Erythroblast (primary cell): ENCODE measurements around the gene AIM2.
"Not testable (repeated sequence)": the region's sequence is repeated elsewhere in the genome, so short reads cannot be mapped to it uniquely, and the experiment has no call there.

Source experiments
- DNase-seq, 2 experiments: peaks; one replicate each; lab custom pipeline; 2025; lab: John Stamatoyannopoulos, UW
- GATA1 ChIP-seq: IDR thresholded peaks from 2 replicates; pipeline ENCODE4 v1.6.1; 2011; ENCODE audit warnings: low read depth, mild to moderate bottlenecking, control low read depth, low read length, moderate library complexity
- POLR2A ChIP-seq: IDR thresholded peaks from 2 replicates; pipeline ENCODE4 v1.6.1; 2011; ENCODE audit warnings: mild to moderate bottlenecking, low read length

AIM2 gene

DNA sequence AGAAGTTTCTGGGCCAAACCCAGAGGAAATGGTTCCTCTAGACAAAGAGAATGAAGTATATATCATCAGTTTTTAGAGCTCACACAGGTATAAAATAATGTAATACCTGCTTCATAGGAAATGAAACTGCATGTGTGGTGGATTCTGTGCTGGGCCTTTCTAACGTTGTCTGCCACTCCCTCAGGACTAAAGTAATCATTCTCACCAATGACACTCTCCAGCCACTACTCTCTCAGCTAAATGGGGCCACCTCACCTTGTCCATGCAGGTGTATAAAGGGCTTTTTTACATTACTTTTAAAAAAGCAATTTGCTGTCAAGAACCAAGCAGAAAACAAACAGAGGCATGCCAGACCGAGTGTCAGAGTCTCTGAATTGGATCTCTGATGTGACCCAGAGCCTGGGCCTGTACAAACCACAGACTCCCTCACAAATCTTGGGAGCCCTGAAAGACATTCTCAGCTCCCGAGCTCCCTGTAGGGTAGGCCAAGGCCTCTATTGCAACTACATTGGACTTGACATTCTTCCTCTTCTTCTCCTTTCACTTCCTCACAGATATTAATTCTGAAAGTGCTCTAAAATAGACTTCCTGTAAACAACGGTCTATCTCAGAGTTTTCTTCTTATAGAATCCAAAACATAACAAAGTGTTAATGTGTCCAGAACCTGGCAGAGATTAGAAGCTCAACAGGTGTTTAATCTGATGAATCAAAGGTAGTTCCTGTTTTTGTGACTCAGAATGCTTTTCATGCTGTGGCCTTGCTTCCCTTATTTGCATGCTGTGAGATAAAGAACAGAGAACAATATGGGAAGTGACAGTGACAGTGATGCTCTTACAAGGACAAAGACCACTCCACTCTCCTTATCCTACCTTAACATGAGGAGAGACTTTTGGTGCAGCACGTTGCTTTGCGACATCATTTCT, 8.6 kb downstream of the AIM2 start:
- DNase-seq: no peak
- TF ChIP-seq POLR2A: no peak

DNA sequence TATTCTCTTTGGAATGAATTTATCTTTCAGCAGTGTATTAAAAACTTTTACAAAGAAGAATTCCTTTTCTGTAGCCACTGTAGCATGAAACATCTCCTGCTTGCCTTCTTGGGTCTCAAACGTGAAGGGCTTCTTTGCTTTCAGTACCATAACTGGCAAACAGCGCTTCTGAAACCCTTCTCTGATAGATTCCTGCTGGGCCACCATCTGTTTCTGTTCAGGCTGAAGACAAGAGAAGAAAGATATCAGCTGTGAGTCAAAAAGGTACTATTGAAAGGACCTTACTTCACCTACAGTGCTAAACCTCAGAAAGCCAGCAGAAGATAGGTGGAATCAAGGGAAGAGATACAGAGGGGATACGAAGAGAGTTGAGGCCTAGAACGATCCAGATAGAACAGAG, 10.5 kb downstream of the AIM2 start:
- TF ChIP-seq GATA1 (no peak), POLR2A (no peak)
- DNase-seq: no peak

DNA sequence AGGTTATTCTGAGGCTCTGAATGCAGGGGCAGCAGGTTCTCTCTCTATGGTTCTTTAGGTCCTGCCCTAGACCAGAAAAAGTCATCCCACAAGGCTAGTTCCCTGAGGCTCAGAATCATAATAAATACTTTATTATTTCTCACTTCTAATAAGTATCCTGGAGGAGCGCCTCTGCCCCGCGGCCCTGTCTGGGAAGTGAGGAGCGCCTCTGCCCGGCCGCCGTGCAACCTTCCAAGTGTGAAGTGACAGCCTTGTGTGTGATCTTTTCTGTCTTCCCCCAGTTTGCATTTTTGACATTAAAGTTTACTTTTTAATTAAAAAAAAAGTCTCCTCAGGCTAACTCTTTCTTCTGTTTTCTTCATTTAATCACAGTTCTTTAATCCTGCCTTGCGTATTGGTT, 11.5 kb downstream of the AIM2 start:
- no peak for DNase-seq
- TF ChIP-seq POLR2A: no peak
- TF ChIP-seq GATA1: no peak

DNA sequence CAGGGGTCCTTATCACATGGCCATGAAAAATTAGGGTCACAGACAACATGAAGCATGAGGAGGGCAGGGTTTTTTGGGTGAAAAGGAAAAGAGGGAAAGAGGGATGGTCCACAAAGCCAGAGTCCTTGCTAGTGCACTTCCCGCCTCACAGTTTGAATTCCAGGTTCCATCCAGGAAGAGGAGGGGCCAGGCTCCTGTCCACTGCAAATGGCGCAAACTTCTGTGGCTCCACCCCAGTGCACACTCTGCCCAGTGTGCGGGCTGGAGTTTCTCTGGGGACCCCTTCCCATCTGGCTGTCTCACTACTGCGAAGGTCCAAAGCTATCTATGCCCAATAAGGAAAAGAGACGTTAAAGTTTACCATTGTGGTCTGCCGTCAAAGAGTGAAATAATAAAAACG, 17.8 kb downstream of the AIM2 start:
- TF ChIP-seq POLR2A (no peak), GATA1 (no peak)
- DNase-seq: no peak

- peak in 1 of 2 experiments; percentile 6 for DNase-seq
- no peak for TF ChIP-seq POLR2A
- no peak for TF ChIP-seq GATA1
Measured at GRCh38 chr1:159056069-159056698, 20.4 kb downstream of the AIM2 start.

DNA sequence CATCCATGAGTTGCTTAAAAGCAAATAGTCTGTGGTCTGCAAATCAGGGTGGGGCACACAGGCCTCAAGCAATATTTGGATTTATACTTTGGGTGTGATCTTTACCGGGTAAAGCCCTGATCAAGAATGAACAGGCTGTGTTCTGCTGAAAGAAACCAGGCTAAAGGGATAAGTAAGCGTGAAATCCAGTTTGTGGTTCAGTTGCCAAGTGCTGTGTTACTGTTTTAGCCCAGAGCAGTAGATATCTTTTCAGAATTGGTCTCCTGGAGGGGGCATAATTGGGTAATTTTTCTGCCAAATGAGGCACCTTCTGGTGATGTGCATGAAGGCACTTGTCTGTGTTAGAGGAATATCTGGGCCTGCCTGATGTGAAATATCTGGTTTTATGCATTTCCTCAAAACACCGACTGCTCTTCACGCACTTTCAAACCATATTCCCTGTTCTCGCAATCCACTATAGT, 21.4 kb downstream of the AIM2 start:
- DNase-seq: no peak
- TF ChIP-seq GATA1 (no peak), POLR2A (no peak)

DNA sequence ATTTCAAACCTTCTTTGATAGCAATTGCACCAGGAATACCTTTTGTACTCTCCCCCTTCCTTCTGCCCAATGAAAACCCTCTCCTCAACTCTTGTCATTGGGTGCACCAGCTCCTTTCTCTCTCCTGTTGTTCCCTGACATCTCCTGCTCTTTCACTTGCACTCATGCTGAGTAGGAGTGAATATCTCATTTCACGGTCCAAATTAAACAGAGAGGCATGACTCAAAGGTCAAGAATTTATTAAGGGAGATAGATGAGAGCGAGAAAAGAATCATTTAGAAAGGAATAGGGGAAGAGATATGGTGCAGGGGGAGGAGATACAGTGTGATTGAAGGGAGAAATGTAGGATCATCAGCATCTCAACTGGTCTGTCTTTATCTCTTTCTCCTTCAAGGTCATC, 22.1 kb downstream of the AIM2 start:
- TF ChIP-seq GATA1 (no peak), POLR2A (no peak)

GRCh38 chr1:159051436-159051835, 25.1 kb downstream of the AIM2 start:
- DNase-seq: no peak

More for the DNA sequence above, 22.1 kb downstream of the AIM2 start:
- no peak for DNase-seq

GRCh38 chr1:159046486-159046885, 30.1 kb downstream of the AIM2 start:
- DNase-seq: not testable (repeated sequence)

More at GRCh38 chr1:159051436-159051835, 25.1 kb downstream of the AIM2 start:
- no peak for TF ChIP-seq POLR2A
- no peak for TF ChIP-seq GATA1

DNA sequence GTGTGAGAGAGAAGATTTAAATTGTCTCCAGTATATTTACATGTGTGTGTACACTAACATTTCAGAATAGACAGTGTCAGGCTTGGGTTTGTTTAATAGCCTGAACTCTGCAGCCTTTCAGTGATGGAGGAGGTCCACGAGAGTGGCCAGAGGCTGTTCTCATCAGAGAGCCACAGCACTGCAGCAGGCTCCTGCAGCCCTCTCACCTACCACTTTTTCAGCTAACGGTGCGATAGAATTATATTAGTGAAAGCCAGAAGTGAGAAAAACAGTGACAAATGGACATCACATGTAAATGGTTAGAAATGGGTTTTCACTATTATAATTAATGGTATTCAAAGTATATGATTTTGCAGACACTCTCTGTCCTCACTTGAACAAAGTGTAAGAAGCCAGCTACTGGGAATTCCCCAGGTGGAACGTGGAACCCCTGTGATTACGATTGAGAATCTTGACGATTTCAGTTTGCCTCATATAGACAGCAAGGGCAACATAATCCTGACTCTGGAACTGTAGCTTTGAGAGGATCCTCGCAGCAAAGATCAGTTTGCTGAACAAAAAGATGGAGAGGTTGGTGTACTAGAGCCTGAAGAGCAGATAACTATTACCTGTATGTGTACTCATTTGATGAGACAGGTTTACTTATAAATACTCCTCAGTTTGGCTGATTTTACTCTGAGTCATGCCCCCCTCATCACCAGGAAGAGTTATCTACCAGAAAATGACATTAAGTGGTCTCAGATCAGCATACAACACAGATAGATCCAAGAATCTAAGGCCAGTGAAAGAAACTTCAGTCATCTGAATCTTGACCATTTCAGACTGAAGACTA, 35.5 kb downstream of the AIM2 start:
- TF ChIP-seq POLR2A (no peak), GATA1 (no peak)

DNA sequence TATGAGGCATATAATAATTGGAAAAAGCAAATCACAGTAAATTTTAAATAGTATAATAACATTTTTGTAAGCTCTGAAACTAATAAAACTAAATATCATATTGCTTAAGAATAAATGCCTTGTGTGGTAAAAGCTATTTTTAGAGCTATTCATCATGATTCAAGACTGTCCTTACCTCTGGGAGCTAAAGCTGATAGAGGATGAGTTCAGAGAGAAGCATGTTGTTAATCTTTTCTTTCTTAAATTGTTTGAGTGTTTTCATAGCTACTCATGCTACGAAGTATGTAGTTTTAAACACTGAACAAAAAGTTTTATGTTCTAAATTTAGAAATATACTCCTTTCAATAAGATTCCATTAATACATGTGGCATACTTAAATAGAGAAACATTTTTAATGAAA, 36.4 kb downstream of the AIM2 start:
- TF ChIP-seq POLR2A: no peak
- no peak for TF ChIP-seq GATA1
- no peak for DNase-seq

More for the DNA sequence above, 35.5 kb downstream of the AIM2 start:
- no peak for DNase-seq

- DNase-seq: no peak
Measured at GRCh38 chr1:159030877-159031447, 45.6 kb downstream of the AIM2 start.

DNA sequence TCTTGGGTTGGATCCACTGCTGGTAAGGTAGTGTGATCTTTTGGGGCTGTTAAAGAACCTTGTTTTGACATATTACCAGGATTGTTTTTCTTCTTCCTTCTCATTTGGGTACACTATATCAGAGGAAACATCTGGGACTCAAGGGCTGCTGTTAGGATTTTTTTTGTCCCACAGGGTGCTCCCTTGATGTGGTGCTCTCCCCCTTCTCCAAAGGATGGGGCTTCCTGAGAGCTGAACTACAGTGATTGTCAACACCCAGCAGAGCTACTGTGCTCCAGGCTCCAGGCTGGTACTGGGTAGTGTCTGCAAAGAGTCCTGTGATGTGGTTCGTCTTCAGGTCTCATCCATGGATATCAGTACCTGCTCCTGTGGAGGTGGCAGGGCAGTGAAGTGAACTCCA, 46.3 kb downstream of the AIM2 start:
- TF ChIP-seq POLR2A (no peak), GATA1 (no peak)
- no peak for DNase-seq

More at GRCh38 chr1:159030877-159031447, 45.6 kb downstream of the AIM2 start:
- no peak for TF ChIP-seq POLR2A
- no peak for TF ChIP-seq GATA1

DNA sequence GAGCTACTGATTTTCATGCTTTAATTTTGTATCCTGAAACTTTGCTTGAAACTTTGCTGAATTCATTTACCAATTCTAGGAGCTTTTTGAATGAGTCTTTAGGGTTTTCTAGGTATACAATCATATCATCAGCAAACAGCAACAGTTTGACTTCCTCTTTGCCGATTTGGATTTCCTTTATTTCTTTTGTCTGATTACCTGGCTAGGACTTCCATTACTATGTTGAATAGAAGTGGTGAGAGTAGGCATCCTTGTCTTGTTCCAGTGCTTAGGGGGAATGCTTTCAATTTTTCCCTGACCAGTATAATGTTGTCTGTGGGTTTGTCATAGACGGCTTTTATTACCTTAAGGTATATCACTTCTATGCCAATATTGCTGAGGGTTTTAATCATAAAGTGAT, 49.7 kb downstream of the AIM2 start:
- not testable (repeated sequence) for DNase-seq
